ENCODE results near the gene MIS18A. TPM values are rescaled to one million over a fixed set of nuclear protein-coding genes. Genes with fewer than 3 reads are reported as not detected.
A peak's percentile ranks its signal among the peaks of the same experiment; 100 is the strongest.
"Not testable (repeated sequence)": the region's sequence is repeated elsewhere in the genome, so short reads cannot be mapped to it uniquely, and the experiment has no call there.

The MIS18A gene
- total RNA-seq (2014; rRNA removed; shearing (Covaris generic)): 7.3 and 10.7 TPM in 2 replicates
- polyA plus RNA-seq (2014; cell fraction: nucleus; rRNA removed): 11.2 and 22.8 TPM in 2 replicates

GRCh38 chr21:32278518-32279376 is at the start of gene MIS18A:
TSS of gene MIS18A (minus strand) at chr21:32279049. CDS start at chr21:32279014, 35 bp downstream.
- peak; percentile 87 for DNase-seq (ENCODE audit: extremely low read depth, low read depth)

- DNase-seq (ENCODE audit: extremely low read depth, low read depth): no peak
These were observed 49.7 kb upstream of the MIS18A start for GRCh38 chr21:32328595-32328994.

GRCh38 chr21:32325706-32326105 is 46.9 kb upstream of the MIS18A start:
- DNase-seq (ENCODE audit: extremely low read depth, low read depth): no peak

- no peak for DNase-seq (ENCODE audit: extremely low read depth, low read depth)
These were observed 43.8 kb upstream of the MIS18A start for GRCh38 chr21:32322676-32323075.

- no peak for DNase-seq (ENCODE audit: extremely low read depth, low read depth)
These were observed 43.3 kb upstream of the MIS18A start for GRCh38 chr21:32322103-32322502.

- no peak for DNase-seq (ENCODE audit: extremely low read depth, low read depth)
These were observed 42.6 kb upstream of the MIS18A start for GRCh38 chr21:32321480-32321879.

GRCh38 chr21:32320726-32321125 is 41.9 kb upstream of the MIS18A start:
- DNase-seq (ENCODE audit: extremely low read depth, low read depth): no peak

- no peak for DNase-seq (ENCODE audit: extremely low read depth, low read depth)
These were observed 41.2 kb upstream of the MIS18A start for GRCh38 chr21:32320059-32320458.

GRCh38 chr21:32319012-32319411 is 40.2 kb upstream of the MIS18A start:
- no peak for DNase-seq (ENCODE audit: extremely low read depth, low read depth)

GRCh38 chr21:32317726-32318125 is 38.9 kb upstream of the MIS18A start:
- DNase-seq (ENCODE audit: extremely low read depth, low read depth): no peak

- no peak for DNase-seq (ENCODE audit: extremely low read depth, low read depth)
These were observed 37.7 kb upstream of the MIS18A start for GRCh38 chr21:32316361-32317215.

- DNase-seq (ENCODE audit: extremely low read depth, low read depth): no peak
These were observed 36.8 kb upstream of the MIS18A start for GRCh38 chr21:32315511-32316281.

GRCh38 chr21:32314806-32315205 is 36.0 kb upstream of the MIS18A start:
- DNase-seq (ENCODE audit: extremely low read depth, low read depth): no peak

- DNase-seq (ENCODE audit: extremely low read depth, low read depth): no peak
These were observed 34.1 kb upstream of the MIS18A start for GRCh38 chr21:32312976-32313375.

GRCh38 chr21:32312326-32312725 is 33.5 kb upstream of the MIS18A start:
- DNase-seq (ENCODE audit: extremely low read depth, low read depth): no peak

- DNase-seq (ENCODE audit: extremely low read depth, low read depth): no peak
These were observed 32.8 kb upstream of the MIS18A start for GRCh38 chr21:32311621-32312020.

- DNase-seq (ENCODE audit: extremely low read depth, low read depth): not testable (repeated sequence)
These were observed 32.1 kb upstream of the MIS18A start for GRCh38 chr21:32310976-32311375.

- DNase-seq (ENCODE audit: extremely low read depth, low read depth): no peak
These were observed 31.1 kb upstream of the MIS18A start for GRCh38 chr21:32309906-32310460.

- DNase-seq (ENCODE audit: extremely low read depth, low read depth): no peak
These were observed 29.8 kb upstream of the MIS18A start for GRCh38 chr21:32308696-32309095.

- DNase-seq (ENCODE audit: extremely low read depth, low read depth): no peak
These were observed 28.9 kb upstream of the MIS18A start for GRCh38 chr21:32307706-32308105.

Measured in NCI-H460 (cell line).